Mucosa of rectum (tissue), 2 donors: ENCODE measurements around the gene PLB1.

Experiments
- H3K27ac ChIP-seq, 2 donors: one replicate each; pipeline ENCODE4 v1.7.0; 2013; ENCODE audit warnings: inconsistent platforms in 2 of 2, low read depth in 2 of 2, low read length in 2 of 2
- H3K27me3 ChIP-seq, 2 donors: one replicate each; pipeline ENCODE4 v1.7.0; 2013; ENCODE audit warnings: low read length in 2 of 2; ENCODE audit not compliant: control insufficient read depth in 2 of 2, insufficient read depth in 2 of 2
- H3K36me3 ChIP-seq, 2 donors: one replicate each; pipeline ENCODE4 v1.7.0; 2013; ENCODE audit warnings: low read length in 2 of 2; ENCODE audit not compliant: control insufficient read depth in 2 of 2, insufficient read depth in 2 of 2
- H3K4me1 ChIP-seq, 2 donors: one replicate each; pipeline ENCODE4 v1.7.0; 2013; ENCODE audit warnings: low read length in 2 of 2, mild to moderate bottlenecking in 1 of 2; ENCODE audit not compliant: control insufficient read depth in 2 of 2, insufficient read depth in 2 of 2
- H3K4me3 ChIP-seq, 2 donors: one replicate each; pipeline ENCODE4 v1.7.0; 2013; ENCODE audit warnings: low read length in 2 of 2
- H3K9ac ChIP-seq, 2 donors: one replicate each; pipeline ENCODE4 v1.7.0; 2013; ENCODE audit warnings: low read length in 2 of 2, low read depth in 1 of 2, mild to moderate bottlenecking in 1 of 2
- H3K9me3 ChIP-seq, 2 donors: one replicate each; pipeline ENCODE4 v1.7.0; 2013; ENCODE audit warnings: low read length in 2 of 2; ENCODE audit not compliant: control insufficient read depth in 2 of 2
- donor health status: healthy.
- donor health status: Normal muscosa, but diverticular disease.

PLB1 gene

GRCh38 chr2:28628987-28629386, 133.1 kb downstream of the PLB1 start:
- no peak overlapping the region for H3K9ac ChIP-seq
- peaks cover 20 to 31% of the 10 kb centered on the region in 2 donors for H3K4me1 ChIP-seq
- H3K27me3 ChIP-seq: no peaks in the 10 kb centered on the region
- H3K36me3 ChIP-seq: no peaks in the 10 kb centered on the region
- H3K4me3 ChIP-seq: no peak overlapping the region
- H3K27ac ChIP-seq: no peak overlapping the region
- no peaks in the 10 kb centered on the region for H3K9me3 ChIP-seq

GRCh38 chr2:28629910-28630309, 134.1 kb downstream of the PLB1 start:
- no peaks in the 10 kb centered on the region for H3K36me3 ChIP-seq
- no peak overlapping the region for H3K9ac ChIP-seq
- H3K27ac ChIP-seq: no peak overlapping the region
- H3K9me3 ChIP-seq: no peaks in the 10 kb centered on the region
- H3K27me3 ChIP-seq: no peaks in the 10 kb centered on the region
- peaks cover 13 to 22% of the 10 kb centered on the region in 2 donors for H3K4me1 ChIP-seq
- H3K4me3 ChIP-seq: no peak overlapping the region

DNA sequence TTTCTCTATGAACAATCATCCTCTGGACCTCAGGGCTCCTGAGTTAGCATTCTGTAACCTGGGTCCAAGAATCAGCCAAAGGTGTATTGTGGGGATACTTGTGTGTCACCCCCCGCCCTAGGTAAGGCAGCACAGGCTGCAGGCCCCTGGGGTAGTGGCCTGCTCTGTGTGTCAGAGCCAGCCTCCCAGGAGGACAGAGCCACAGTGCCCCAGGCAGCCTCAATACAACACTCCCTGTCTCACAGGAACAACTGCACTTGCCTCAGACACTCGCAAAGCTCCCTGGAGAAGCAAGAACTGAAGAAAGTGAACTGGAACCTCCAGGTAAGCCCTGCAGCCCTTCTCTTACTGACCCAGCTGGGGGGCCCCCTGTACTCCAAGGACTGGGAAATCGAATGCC, 134.5 kb downstream of the PLB1 start:
- Histone ChIP-seq H3K27me3 (no peaks in the 10 kb centered on the region), H3K27ac (no peak overlapping the region), H3K9ac (no peak overlapping the region), H3K36me3 (no peaks in the 10 kb centered on the region), H3K9me3 (no peaks in the 10 kb centered on the region), H3K4me1 (peaks cover 9 to 19% of the 10 kb centered on the region in 2 donors), H3K4me3 (no peak overlapping the region)

- H3K9me3 ChIP-seq: no peaks in the 10 kb centered on the region
- H3K4me1 ChIP-seq: peaks cover 0 to 14% of the 10 kb centered on the region in 2 donors
- no peak overlapping the region for H3K27ac ChIP-seq
- no peaks in the 10 kb centered on the region for H3K27me3 ChIP-seq
- no peak overlapping the region for H3K4me3 ChIP-seq
- no peak overlapping the region for H3K9ac ChIP-seq
- no peaks in the 10 kb centered on the region for H3K36me3 ChIP-seq
Measured at GRCh38 chr2:28631514-28632206, 135.8 kb downstream of the PLB1 start.

DNA sequence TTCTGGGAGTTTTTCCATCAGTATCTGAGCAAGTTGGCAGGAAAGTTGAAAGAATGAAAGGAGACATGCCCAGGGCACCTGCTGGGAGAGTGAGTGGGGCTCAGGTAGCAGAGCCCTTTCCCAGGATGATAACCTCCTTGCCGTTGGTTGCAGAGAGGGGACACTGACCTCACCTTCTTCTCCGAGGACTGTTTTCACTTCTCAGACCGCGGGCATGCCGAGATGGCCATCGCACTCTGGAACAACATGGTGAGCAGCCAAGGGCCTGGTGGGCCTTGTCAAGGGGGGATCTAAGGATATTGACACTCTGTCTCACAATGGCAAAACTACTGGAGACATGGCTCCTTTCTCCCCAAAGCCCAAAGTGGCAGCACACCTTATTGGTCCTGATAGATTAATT, 136.9 kb downstream of the PLB1 start:
- H3K36me3 ChIP-seq: no peaks in the 10 kb centered on the region

GRCh38 chr2:28633204-28633603, 137.3 kb downstream of the PLB1 start:
- Histone ChIP-seq H3K9me3 (no peaks in the 10 kb centered on the region), H3K9ac (no peak overlapping the region), H3K27me3 (no peaks in the 10 kb centered on the region), H3K27ac (peak overlapping the region in 1 of 2 donors; percentile 12), H3K4me1 (peaks cover 0 to 14% of the 10 kb centered on the region in 2 donors), H3K4me3 (no peak overlapping the region), H3K36me3 (no peaks in the 10 kb centered on the region)

More for the DNA sequence above, 136.9 kb downstream of the PLB1 start:
- Histone ChIP-seq H3K27ac (no peak overlapping the region), H3K4me3 (no peak overlapping the region), H3K9ac (no peak overlapping the region), H3K9me3 (no peaks in the 10 kb centered on the region), H3K27me3 (no peaks in the 10 kb centered on the region), H3K4me1 (peaks cover 0 to 14% of the 10 kb centered on the region in 2 donors)

GRCh38 chr2:28633746-28634145, 137.9 kb downstream of the PLB1 start:
- H3K4me3 ChIP-seq: no peak overlapping the region
- no peaks in the 10 kb centered on the region for H3K27me3 ChIP-seq
- peak overlapping the region in 1 of 2 donors; percentile 22 for H3K27ac ChIP-seq
- H3K9me3 ChIP-seq: no peaks in the 10 kb centered on the region
- no peak overlapping the region for H3K9ac ChIP-seq
- H3K36me3 ChIP-seq: no peaks in the 10 kb centered on the region
- H3K4me1 ChIP-seq: peaks cover 0 to 14% of the 10 kb centered on the region in 2 donors

- no peaks in the 10 kb centered on the region for H3K9me3 ChIP-seq
- no peak overlapping the region for H3K4me3 ChIP-seq
- H3K9ac ChIP-seq: no peak overlapping the region
- no peaks in the 10 kb centered on the region for H3K27me3 ChIP-seq
- H3K4me1 ChIP-seq: peaks cover 7 to 26% of the 10 kb centered on the region in 2 donors
- H3K27ac ChIP-seq: peak overlapping the region in 1 of 2 donors; percentile 43
- no peaks in the 10 kb centered on the region for H3K36me3 ChIP-seq
Measured at GRCh38 chr2:28635191-28635611, 139.3 kb downstream of the PLB1 start.

DNA sequence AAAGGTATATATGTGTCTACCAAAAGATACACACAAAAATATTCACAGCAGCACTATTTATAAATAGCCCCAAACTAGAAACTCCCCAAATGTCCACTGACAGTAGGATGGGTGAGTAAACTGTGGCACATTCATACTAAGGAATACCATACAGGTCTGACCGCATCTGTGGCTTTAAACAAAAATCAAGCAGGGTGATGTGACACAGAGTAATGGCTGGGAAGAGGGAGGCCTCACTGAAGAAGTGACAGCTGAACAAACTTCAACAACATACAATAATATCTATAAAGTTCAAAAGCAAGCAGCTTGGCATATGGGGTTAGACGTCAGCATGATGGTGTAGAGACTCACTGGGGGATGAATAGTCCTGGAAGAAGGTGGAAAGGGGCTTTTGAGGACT, 140.6 kb downstream of the PLB1 start:
- H3K27ac ChIP-seq: peak overlapping the region; percentile 13 to 43
- H3K4me1 ChIP-seq: peaks cover 8 to 32% of the 10 kb centered on the region in 2 donors
- H3K4me3 ChIP-seq: no peak overlapping the region
- no peak overlapping the region for H3K9ac ChIP-seq
- H3K9me3 ChIP-seq: no peaks in the 10 kb centered on the region
- H3K36me3 ChIP-seq: no peaks in the 10 kb centered on the region
- no peaks in the 10 kb centered on the region for H3K27me3 ChIP-seq

DNA sequence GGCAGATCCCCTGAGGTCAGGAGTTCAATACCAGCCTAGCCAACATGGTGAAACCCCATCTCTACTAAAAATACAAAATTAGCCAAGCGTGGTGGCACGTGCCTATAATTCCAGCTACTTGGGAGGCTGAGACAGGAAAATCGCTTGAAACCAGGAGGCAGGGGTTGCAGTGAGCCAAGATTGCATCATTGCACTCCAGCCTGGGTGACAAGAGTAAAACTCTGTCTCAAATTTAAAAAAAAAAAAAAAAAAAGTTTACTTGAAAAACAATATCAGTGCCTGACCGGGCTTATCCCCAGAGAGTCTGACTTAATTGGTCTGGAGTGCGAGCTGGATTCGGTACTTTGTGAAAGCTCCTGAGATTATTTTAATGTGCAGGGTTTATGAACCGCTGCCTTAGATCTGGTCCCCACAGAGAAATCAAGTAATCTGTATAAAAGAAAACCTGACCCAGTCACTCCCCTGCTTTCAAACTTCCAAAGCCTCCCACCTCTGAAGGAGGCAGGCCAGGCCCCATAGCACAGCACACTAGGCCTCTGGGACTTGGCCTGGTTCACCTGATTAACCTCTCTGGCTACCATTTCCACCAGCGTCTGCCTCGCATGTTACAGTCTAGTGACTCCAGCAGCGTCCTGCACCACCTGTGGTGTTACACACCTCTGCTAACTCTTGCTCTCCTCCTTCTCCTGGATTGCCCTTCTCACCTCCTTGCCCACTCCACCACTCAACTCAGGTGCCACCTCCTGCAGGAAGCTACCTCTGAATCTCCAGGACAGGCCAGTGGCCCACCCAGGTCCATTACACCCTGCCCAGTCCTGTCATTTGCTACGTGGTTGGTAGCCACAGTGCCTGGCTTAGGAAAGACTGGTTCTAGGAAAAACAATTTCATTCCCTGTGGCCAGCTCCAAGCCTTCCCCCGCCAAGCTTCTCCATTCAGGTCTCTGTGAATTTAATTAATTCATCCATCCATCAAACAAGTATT, 141.5 kb downstream of the PLB1 start:
- Histone ChIP-seq H3K9me3 (no peaks in the 10 kb centered on the region), H3K4me3 (no peak overlapping the region), H3K27me3 (no peaks in the 10 kb centered on the region), H3K9ac (no peak overlapping the region), H3K4me1 (peaks cover 8 to 32% of the 10 kb centered on the region in 2 donors), H3K36me3 (no peaks in the 10 kb centered on the region), H3K27ac (no peak overlapping the region)
